GM12865 (cell line): ENCODE measurements around the gene TBL2.
"Not testable (repeated sequence)": the region's sequence is repeated elsewhere in the genome, so short reads cannot be mapped to it uniquely, and the experiment has no call there.

Source experiments
- DNase-seq: peaks from one replicate; pipeline ENCODE4 v3.0.0; 2010; ENCODE audit warnings: low read depth
- H3K4me3 ChIP-seq: 2 replicates; pipeline ENCODE4 v1.5.1; 2011; ENCODE audit warnings: mild to moderate bottlenecking, low read depth, low read length, control low read depth
- CTCF ChIP-seq: IDR thresholded peaks from 2 replicates; pipeline ENCODE4 v1.5.1; 2011; ENCODE audit warnings: low read length, control low read depth, low read depth, inconsistent platforms; ENCODE audit not compliant: insufficient read depth; ENCODE audit errors: missing control alignments

The TBL2 gene

GRCh38 chr7:73572767-73573186 is 5.6 kb downstream of the TBL2 start:
- no peak for DNase-seq
- no peak overlapping the region for H3K4me3 ChIP-seq
- no peak for TF ChIP-seq CTCF

- H3K4me3 ChIP-seq = no peak overlapping the region
- no peak for DNase-seq
- no peak for TF ChIP-seq CTCF
These were observed 7.4 kb downstream of the TBL2 start for GRCh38 chr7:73570977-73571376.

- no peak for DNase-seq
- TF ChIP-seq CTCF = no peak
- no peak overlapping the region for H3K4me3 ChIP-seq
These were observed 7.9 kb downstream of the TBL2 start for GRCh38 chr7:73570521-73570920.

- TF ChIP-seq CTCF = no peak
- H3K4me3 ChIP-seq = no peak overlapping the region
- no peak for DNase-seq
These were observed 9.3 kb downstream of the TBL2 start for GRCh38 chr7:73569042-73569608.

GRCh38 chr7:73567846-73568685 is 10.3 kb downstream of the TBL2 start:
- no peak for DNase-seq
- H3K4me3 ChIP-seq = no peak overlapping the region
- no peak for TF ChIP-seq CTCF

- no peak for DNase-seq
- no peak overlapping the region for H3K4me3 ChIP-seq
- no peak for TF ChIP-seq CTCF
These were observed 11.2 kb downstream of the TBL2 start for GRCh38 chr7:73567140-73567539.

GRCh38 chr7:73566431-73566830 is 11.9 kb downstream of the TBL2 start:
- not testable (repeated sequence) for H3K4me3 ChIP-seq, DNase-seq
